Stimulated activated CD4-positive, alpha-beta T cell treated with anti-CD3 and anti-CD28 coated beads, Interleukin-1b, Interleukin-23, amount 100 ng/mL, for 24 hours (primary cell): ENCODE results near the gene RSPO4.

Experiments used
- DNase-seq, 4 experiments: peaks; one replicate each; pipeline ENCODE4 v3.0.0-alpha.2; 2020; ENCODE audit warnings: low read depth in 4 of 4, low spot score in 1 of 4

RSPO4 gene

DNA sequence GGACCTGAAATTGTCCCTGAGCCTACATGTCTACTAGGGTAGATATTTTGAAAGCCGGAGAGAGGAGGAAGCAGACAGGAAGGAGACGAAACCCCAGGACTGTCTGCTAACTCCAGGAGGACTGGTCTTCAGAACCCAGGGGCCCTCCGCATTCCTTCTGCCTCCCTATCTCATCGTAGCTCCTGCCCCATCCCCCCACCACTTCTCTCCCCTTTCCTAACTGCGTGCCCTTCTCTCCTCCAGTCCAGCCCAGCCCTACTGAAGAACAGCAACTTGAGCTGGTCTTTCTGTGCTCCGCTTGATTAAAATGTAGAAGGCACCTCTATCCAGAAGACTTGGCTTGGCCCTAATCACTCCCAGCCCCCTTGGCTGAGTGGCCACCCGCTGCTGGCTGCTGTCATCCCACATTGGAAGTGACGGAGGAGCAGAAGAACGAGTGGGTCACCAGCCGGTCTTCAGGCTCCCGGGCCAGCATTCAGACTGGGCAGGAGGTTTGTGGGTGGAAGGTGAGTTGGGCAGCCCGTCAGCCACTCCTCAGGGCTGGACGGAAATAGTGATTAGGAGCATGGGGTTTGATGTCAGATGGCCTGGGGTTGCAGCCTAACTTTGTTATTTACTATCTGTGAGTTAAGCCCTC is 57.2 kb downstream of the RSPO4 start:
- DNase-seq: no peak

DNA sequence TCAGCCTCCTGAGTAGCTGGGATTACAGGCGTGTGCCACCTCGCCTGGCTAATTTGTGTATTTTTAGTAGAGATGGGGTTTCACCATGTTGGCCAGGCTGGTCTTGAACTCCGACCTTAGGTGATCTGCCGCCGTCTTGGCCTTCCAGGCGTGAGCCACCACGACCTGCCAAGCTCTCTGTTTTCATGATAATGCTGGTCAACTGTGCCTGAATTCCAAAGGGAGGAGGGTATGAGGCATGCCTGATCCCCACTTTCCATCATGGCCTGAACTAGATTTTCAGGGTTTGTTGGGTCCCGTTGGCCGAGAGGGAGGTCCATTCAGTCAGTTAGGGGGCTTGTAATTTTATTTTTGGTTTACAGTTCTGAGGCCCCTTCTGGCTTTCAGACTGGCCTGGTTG is 58.0 kb downstream of the RSPO4 start:
- DNase-seq: no peak

DNA sequence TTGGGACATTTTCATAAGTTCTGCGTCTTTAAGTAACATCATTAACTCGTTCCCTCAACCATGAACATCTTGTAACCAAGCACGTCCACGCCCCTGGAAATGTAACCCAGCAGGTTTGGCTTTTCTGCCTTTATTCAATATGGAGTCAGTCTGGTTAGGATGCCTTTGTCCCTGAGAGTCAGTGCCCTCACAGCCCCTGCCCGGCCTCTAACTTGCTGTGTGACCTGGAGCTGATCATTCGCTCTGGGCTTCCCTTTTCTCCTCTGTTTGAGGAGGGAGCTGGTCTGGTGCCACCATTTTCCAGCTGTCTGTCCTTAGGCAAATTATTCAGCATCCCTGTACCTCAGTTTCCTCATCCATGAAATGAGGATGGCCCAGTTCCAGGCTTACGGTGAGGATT is 59.5 kb downstream of the RSPO4 start:
- no peak for DNase-seq

DNA sequence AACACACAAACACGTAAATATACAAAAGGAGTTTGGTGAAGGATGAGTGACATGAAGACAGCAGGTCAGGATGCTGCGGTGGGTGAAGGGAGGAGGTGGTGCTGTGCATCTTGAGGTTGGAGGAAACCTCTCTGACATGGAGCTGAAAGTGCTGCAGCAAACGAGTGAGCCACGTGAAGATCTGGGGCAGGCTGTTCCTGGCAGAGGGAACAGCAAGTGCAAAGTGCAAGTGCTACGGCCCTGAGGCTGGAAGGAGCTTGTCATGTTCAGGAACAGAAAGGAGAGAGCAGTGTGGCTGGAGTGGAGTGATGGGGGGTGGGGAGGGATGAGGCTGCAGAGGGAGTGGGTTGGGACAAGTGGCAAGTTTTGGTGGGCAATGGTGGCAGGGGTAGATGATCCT is 61.2 kb downstream of the RSPO4 start:
- no peak for DNase-seq

DNA sequence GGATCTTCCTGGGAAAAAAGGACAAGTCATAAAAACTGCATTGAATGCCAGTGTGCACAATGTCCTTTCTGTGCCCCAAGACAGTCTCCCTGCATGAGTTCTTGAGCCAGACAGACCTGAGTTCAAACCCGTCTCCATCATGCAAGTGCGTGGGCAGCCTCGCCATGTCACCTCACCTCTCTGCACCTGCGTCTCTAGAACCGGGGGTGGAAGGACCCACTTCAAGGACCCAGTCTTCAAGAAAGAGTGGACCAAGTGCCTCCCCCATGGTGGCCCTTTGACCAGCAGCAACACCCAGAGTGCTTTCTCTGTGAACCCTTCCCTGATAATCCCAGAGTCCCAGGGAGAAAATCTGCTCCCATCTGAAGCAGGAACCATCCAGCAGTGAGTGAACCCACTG is 62.5 kb downstream of the RSPO4 start:
- DNase-seq: no peak

DNA sequence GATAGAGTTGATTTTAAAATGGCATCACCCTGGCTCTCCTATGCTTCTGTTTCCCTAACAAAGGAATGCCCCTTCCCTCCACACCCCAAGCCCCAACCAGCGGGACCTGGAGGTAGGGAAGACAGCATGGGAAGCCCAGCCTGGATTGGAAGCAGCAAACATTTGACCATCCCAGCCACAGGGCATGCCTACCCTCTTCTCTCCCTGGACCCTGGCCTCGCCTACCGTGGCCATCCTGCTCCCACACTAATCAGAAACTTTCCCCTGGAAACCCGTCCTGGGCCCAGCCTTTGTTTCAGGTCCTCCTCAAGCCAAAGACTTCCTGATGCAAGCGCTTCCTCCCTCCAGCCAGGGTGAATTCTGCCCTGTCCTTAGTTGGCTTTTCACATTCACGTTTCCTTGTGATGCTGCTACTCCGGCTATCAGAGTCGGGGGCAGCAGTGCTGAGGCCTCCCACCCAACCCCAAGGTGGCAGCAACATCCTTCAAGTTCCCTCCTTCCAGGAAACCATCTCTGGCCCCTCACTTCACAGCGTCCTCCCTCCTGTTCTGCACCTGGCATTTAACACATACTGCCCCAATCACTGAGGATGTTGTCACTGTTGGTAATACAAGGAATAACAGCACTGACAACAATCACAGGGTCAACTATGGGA is 67.8 kb downstream of the RSPO4 start:
- DNase-seq: no peak

DNA sequence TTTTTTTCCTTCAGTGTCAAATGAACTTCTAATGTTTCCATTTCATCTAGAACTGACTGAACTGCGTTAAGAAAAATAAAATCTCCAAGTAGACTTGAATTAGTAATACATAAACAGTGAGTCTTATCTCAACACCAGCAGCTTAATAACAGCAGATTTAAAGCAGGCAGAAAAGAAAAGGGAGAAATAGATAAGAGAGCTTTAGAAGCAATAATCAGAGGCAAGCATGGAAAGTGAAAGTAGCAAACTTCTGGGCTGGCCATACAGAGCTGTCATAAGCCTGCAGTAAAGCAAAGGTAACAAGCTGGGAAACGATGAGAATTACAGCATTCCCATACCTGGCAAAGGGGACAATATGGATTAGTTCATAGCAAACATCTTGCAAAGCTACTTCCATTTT is 69.1 kb downstream of the RSPO4 start:
- no peak for DNase-seq

DNA sequence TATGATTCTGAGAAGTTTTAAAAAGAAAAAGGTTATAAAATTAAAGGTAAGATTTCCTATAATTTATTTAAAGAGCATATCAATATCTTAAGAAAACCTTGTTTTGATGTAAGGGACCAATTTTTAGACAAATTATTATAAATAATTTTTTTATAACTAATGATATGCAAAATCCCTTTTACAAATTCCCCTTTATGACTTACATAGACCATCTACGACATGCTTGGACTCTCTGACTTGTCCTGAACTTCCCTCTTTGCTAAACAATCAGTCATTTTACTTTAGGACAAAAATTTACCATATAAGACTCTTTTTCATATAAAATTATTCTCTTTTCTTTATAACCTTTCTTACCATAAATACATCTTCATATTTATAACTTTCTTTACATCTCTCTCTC is 70.7 kb downstream of the RSPO4 start:
- no peak for DNase-seq

DNA sequence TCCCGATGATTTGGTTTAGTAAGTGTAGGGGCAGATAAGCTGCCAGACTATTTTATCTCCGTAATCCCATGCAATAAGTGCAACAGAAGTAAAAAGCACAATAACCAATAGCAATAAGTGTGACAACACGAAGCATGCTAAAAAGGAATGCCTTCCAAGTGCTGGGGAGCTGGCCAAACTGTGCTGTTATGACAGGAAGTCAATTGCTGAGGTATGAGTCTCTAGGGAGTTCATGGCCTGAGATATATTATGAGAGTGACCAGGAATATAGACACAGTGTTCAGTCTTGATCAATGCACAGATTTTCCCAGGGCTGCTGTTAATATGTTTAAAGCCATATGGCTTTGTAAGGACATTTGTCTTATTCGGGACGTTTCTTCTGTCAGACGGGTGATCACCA is 75.4 kb downstream of the RSPO4 start:
- no peak for DNase-seq

DNA sequence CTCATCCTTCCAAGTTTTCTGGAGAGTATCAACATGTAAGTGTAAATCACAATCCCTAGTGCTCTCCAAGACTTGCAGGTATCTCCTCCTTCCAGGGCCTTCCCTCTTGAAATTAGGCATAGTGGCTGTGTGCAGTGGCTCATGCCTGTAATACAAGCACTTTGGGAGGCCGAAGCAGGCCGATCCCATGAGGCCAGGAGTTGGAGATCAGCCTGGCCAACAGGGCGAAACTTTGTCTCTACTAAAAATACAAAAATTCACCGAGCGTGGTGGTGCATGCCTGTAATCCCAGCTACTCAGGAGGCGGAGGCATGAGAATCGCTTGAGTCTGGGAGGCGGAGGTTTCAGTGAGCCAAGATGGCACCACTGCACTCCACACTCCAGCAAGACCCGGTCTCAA is 76.6 kb downstream of the RSPO4 start:
- DNase-seq: no peak

DNA sequence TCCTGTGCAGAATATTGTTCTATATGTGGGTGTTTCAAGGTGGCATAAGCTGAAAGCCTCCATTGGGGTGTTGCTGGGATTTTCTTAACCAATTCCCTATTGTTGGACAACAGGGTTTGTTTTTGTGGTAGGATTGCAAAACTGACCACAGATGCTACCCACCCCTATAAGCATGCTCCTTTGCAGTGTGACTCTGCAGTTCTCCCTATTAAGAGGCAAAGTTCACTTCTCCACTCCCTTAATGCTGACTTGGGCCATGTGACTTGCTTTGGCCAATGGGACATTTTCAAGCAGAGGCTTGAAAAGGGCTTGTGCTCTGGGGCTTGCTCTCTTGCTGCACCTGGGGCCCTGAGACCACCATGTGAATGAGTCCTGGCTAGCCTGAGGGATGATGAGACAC is 77.5 kb downstream of the RSPO4 start:
- no peak for DNase-seq

DNA sequence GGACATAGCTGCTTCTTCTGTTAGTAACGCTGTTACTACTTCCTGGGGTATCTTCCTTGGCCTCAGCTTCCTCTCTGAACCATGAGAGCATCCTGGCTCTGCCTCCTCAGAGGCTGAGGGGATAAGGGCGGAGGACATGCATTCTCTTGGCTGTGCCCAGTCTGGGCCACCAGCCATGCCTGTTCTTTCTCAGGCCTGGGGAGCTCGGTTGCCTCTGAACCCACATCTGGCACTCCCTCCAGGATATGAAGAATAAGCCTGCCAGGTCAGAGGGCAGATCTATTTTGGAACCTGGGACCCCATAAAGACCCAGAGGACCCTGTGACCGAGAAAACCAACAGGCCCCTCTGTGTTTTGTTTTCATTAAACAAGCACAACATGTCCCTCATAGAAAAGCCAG is 79.3 kb downstream of the RSPO4 start:
- DNase-seq: no peak

DNA sequence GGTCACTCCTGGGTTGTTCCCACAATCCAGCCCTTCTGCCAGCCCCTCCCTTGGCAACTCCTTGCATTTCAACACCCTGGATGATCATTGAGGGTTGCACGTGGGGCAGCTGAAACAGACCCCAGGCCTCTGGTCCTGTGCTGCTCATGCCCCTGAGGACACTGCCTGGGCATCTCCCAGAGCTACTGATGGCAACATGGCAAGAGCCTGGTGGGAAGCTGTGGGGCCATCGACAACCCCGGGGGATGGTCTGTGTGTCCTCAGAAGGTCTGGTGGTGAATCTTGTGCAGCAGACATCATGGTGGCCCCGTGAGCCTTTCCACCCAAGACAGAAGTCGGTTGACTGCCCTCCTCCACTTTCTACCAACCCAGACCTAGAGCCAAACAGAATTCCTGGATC is 81.0 kb downstream of the RSPO4 start:
- no peak for DNase-seq

DNA sequence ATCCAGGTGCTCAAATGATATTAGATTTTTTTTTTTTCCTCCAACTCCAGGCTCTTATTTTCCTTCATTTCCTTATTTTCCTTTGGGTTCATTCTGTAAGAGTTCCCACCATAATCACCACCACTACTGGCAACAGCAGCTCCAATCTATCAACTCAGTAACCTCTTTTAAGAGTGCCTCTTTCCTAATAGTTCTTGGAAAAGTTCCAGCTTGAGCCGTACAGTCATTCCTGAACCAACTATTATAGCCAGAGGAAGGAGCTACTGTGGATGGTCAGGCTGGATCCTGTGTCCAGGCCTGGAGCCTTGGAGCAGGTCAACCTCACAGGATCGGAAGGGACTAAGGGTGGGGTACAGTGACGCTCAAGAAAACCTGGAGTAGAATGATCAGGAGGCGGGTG is 81.8 kb downstream of the RSPO4 start:
- DNase-seq: no peak

DNA sequence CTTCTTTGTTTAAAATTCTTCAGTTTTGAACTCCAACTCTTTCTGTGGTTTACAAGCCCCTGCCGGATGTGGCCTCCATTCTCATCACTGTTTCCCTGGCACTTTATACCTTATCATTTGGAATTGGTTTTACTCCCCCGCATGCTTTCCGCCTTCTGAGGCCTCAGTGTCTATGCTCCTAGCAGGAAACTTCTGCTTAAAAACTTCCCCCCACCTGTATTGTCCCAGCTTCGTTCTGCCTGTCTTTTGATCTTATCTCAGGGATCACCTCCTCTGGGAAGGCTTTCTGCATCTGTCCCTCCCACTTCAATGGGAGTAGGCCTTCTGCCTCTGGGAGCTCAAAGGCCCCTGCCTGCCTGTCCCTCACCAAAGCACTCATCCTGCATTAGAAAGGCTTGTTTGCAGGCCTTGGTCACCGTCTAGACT is 82.6 kb downstream of the RSPO4 start:
- no peak for DNase-seq

DNA sequence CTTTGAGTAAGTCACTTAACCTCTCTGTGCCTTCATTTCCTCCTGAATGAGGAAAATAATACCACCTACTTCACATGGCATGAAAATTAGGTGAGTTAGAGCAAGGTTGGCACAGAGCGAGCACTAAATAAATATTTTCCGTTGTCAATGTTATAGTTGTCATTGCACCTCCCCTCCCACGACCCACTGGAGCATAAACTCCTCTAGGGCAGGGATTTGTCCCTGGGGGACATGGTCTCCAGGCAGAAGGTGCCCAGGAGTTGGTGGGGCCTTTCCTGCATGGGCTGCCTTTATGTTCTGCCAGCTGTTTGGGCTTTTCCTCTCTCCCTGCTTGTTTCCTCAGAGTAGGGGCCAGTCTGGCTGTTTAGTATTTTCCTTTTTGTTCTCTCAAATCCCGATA is 84.7 kb downstream of the RSPO4 start:
- DNase-seq: no peak

DNA sequence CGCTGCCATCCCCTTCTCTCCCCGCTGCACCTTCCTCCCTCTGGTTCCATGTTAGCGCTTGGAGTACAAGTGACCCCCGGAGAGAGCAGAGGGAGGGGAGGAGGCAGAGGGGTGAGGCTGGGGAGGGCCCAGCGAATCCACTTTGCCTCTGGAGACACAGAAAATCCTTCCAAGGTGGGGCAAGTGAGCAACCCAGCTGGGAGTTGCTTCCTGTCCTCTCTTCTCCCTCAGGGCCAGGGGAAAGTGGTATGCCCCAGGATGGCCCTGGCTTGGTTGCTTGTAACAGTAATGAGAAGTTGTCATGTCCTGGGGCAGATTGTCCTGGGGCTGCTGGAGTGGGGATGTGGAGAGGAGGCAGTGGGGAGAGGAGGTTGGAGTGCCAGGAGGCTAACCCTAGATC is 85.3 kb downstream of the RSPO4 start:
- no peak for DNase-seq

DNA sequence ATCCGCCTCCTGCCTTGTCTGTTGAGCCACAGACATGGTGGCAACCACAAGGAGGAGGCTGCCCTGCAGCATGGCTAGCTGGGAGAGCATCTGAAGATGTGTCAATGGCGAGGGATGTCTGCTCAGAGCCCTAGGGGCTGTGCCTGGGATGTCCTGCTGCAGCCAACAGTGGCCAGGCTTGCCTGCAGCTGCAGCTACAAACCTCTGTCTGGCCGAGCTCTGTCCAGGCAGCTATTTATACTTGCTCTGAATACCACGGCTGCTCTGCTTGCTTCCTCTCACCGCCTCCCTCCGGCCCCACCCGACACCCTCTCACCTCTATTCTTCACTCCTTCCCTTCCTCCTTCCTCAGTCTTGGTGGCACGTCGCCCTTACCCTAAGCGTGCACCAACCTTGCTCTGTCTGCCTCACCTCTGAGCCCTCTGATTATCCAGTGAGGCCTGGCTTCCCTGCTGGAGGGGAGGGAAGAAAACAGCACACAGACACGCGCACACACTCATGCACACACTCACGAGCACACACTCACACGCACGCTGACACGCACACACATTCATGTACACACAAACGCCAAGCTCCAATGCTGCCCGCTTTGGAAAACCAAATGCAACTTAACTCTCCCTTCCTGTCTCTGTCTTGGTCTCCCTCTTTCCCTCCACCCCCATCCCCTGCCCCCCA is 85.8 kb downstream of the RSPO4 start, which contains the start of gene ANGPT4:
Gene ANGPT4, minus strand, starts transcription at position 210 of the 675 bp plus-strand sequence. Its CDS starts 120 bp downstream, at position 90.
- DNase-seq: no peak

DNA sequence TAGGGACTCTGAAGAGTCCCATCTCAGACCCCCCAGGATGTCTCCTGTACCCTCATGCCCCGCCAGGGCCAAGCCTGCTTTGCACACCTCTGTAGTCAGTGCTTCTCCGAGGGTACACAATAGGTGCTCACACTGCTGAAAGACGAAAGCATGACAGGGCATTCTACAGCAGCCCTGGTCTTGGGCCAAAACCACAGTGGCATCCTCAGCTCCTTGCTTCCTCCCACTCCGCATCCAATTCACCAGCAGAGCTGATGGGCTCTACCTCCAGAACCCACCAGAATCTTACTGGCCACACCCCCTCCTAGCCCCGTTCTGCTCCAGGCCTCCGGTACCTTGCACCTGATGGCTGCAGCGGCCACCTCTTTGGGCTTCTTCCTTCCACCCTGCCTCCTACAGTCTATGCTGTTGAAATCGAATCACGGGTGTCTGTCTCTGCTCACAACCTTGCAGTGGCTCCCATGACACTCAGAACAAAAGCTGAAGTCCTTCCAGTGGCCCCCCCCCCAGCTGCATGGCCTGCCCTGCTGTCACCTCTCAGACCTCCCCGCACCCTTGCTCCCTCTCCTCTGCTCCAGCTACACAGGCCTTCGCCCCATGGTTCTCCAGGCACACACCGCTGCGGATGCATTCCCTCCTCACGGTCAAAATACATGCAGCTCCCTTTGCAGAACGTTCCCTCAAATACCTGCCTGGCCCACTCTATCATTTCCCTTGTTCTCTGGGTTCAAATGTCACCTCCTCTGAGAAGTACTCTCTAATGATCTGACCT is 87.2 kb downstream of the RSPO4 start:
- no peak for DNase-seq

DNA sequence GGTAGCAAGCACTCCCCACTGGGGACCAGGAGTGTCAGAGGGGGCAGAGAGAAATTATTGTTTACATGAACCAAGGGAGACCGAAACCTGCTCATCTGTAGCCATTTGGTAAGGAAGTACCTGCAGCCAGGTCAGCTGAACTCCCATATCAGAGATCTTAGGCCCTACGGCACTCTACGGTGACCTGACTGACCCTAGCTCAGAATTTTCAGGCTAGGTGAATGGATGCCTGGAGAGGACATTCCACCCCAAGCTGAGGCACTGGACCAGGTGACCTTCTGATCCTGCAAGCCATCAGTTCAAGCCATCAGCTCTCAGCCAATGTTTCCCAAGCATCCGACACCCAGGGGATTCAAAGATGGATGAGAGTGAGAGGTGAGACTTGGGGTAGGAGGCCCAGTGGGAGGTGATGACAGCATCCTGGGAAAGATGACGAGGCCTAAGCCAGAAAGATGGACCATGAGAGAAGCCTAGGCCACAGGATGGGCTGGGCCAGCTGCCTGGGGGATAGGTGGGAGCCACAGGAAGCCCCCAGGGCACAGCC is 88.7 kb downstream of the RSPO4 start:
- no peak for DNase-seq

DNA sequence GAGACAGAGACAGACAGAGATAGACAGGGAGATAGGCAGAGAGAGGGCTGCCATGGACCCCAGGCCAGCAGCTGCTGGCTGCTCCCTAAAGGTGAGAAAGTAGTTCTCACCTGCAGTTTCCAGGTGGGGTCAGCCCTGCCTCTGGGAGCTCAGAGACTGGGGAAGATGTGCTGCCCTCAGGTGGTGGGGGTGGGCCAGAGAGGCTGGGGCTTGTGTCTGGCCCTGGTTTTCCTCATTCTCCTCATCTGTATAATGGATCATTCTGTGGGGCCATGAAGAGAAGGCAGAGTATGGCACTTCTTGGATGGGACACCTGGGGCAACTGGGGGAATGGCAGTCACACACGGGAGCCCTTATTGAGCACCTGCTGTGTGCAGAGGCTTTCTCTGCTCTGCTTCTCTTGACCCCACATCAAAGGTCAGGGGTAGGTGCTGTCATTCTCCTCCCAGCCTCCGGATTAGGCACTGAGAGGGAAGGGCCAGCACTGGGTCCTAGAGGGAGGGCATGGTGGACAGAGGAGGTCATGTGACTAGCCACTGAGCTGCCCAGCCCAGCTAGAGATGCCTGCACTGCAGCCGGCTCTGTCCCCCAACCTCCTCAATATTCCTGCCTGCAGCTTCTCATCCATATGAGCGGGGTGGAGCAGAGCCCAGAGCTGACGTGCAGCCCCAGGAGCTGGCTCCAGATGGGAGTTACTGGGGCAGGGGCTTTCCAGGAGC is 90.1 kb downstream of the RSPO4 start:
- DNase-seq: no peak
